ENCODE measurements around the gene GLT8D2. TPM values are rescaled to one million over a fixed set of nuclear protein-coding genes. Genes with fewer than 3 reads are reported as not detected.
A peak's percentile ranks its signal among the peaks of the same experiment; 100 is the strongest.

Gene GLT8D2
- total and polyA plus RNA-seq, 3 donors from 2014 or later: 5.7 to 17.3 (median 8.1) TPM

GRCh38 chr12:103956509-103957027, 93.4 kb downstream of the GLT8D2 start:
- Histone ChIP-seq H3K9me3 (no peaks in the 10 kb centered on the region), H3K27me3 (no peaks in the 10 kb centered on the region), H3K4me3 (peak overlapping the region; percentile 68 to 80), H3K27ac (peak overlapping the region; percentile 83 to 95), H3K36me3 (ENCODE audit: low read depth, missing control alignments) (no peaks in the 10 kb centered on the region), H3K4me1 (peaks cover 8% of the 10 kb centered on the region)
- no peak for TF ChIP-seq CTCF (IDR thresholded peaks at IDR 0.05)
- no peak for TF ChIP-seq POLR2A (IDR thresholded peaks at IDR 0.05)
- WGBS, 2 donors: 0 to 1% methylated on average over 17 to 31 of the region's 31 CpGs
- intact Hi-C loops (cut with DNase I; ENCODE audit: low total_unique reads): no loop called here
- DNase-seq: no peak

- Histone ChIP-seq H3K27me3 (no peaks in the 10 kb centered on the region), H3K27ac (peak overlapping the region in 1 of 2 donors; percentile 83), H3K4me1 (peaks cover 8% of the 10 kb centered on the region), H3K4me3 (peak overlapping the region; percentile 68 to 80), H3K36me3 (ENCODE audit: low read depth, missing control alignments) (no peaks in the 10 kb centered on the region), H3K9me3 (no peaks in the 10 kb centered on the region)
- TF ChIP-seq CTCF (IDR thresholded peaks at IDR 0.05) (no peak), POLR2A (IDR thresholded peaks at IDR 0.05) (no peak)
- no peak for DNase-seq
- intact Hi-C loops (cut with DNase I; ENCODE audit: low total_unique reads): no loop called here
- 16 to 17% methylated on average over 7 of the region's 7 CpGs for WGBS, 2 donors
Observed at GRCh38 chr12:103955811-103956508, 94.0 kb downstream of the GLT8D2 start.

GRCh38 chr12:103952497-103952896, 97.5 kb downstream of the GLT8D2 start:
- no peaks in the 10 kb centered on the region for H3K9me3 ChIP-seq
- H3K4me3 ChIP-seq: no peak overlapping the region
- peaks cover 8% of the 10 kb centered on the region for H3K4me1 ChIP-seq
- no peaks in the 10 kb centered on the region for H3K27me3 ChIP-seq
- no peak for DNase-seq
- H3K27ac ChIP-seq: no peak overlapping the region
- TF ChIP-seq CTCF (IDR thresholded peaks at IDR 0.05) (no peak), POLR2A (IDR thresholded peaks at IDR 0.05) (no peak)
- intact Hi-C loops (cut with DNase I; ENCODE audit: low total_unique reads): no loop called here
- H3K36me3 ChIP-seq (ENCODE audit: low read depth, missing control alignments): no peaks in the 10 kb centered on the region
- 93 to 94% methylated on average over 1 of the region's 1 CpG for WGBS, 2 donors

- Histone ChIP-seq H3K27me3 (no peaks in the 10 kb centered on the region), H3K9me3 (no peaks in the 10 kb centered on the region), H3K27ac (no peak overlapping the region), H3K36me3 (ENCODE audit: low read depth, missing control alignments) (no peaks in the 10 kb centered on the region), H3K4me3 (no peak overlapping the region), H3K4me1 (no peaks in the 10 kb centered on the region)
- WGBS, 2 donors: 79 to 82% methylated on average over 13 of the region's 13 CpGs
- DNase-seq: no peak
- intact Hi-C loops (cut with DNase I; ENCODE audit: low total_unique reads): no loop called here
- no peak for TF ChIP-seq CTCF (IDR thresholded peaks at IDR 0.05)
- no peak for TF ChIP-seq POLR2A (IDR thresholded peaks at IDR 0.05)
Observed at GRCh38 chr12:103948746-103949406, 101.1 kb downstream of the GLT8D2 start.

All from testis (tissue), 3 donors.